HG03442 (cell line): ENCODE data around the gene PTPRM.
"Not testable (repeated sequence)": the region's sequence is repeated elsewhere in the genome, so short reads cannot be mapped to it uniquely, and the experiment has no call there.

Experiments
- ATAC-seq: cut with Tn5 transposase; IDR thresholded peaks from one replicate; pipeline ENCODE4 v1.9.1; 2021; ENCODE audit warnings: mild to moderate bottlenecking, moderate library complexity; ENCODE audit not compliant: unreplicated experiment

The PTPRM gene

DNA sequence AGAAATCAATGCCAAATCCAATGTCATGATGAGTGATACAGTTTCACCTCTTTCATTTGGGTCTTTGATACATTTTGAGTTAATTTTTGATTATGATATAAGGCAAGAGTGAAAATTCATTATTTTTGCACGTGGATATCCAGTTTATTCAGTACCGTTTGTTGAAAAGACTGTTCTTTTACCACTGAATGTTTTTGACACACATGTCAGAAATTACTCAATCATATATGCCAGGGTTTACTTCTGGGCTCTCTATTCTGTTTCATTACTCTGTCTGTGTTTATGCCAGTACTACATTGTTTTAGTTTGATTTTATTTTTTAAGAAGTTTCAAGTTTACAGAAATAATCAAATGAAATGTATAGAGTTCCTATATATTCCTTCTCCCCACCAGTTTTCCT lies 154.4 kb downstream of the PTPRM start:
- no peak for ATAC-seq

DNA sequence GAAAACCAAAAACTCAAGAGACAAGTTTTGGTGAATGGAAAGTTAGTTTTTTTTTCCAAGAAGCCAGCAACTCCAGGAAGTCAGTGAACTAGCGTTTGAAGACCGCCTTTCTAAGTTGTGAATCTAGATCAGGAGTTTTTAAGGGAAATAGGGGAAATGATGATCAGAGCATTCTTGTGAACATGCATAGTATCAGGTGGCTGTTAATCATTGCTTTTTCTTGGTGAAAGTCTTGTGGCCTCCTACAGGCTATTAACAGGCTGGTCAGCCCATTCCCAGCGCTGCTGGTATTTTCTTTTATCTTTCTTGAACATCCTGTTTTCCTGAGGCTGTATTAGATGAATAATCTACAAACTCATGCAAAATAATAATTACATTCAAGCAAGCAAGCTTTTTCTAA lies 155.8 kb downstream of the PTPRM start:
- ATAC-seq, result no peak

DNA sequence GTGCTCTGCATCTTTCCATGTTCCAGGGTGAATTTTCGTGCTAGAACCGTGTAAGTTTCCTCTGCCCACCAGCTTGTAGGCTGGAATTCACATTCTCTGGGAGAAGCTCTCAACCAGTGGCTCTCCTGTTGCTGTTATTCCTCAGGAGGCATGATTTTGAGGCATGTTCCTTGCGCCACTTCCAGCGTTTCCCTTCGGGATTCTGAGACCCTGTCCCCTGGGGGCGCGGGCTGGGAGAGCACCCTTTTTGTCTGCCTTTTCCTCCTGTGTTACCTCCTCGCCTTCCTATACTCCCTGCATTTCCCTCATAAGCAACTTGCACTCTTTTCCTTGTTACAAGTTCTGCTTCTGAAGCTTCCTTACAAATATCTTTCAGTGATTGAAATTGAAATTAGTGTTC lies 156.4 kb downstream of the PTPRM start:
- ATAC-seq, result no peak

DNA sequence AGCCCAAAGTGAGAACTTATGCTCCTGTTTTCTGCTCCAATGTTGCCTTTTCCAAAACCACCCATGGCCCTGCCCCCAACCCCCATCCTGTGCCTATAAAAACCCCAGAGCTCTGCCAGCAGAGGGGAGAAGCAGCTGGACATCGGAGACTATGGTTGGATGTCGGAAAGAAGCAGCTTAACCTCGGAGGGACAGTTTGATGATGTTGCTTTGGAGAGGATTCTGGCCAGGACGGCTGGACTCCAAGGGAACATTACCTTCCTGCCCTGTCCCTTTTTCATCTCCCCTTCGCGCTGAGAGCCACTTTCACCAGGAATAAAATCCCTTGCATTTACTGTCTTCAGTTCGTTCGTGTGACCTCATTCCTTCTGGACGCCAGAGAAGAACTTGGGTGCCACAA lies 158.4 kb downstream of the PTPRM start:
- no peak for ATAC-seq

DNA sequence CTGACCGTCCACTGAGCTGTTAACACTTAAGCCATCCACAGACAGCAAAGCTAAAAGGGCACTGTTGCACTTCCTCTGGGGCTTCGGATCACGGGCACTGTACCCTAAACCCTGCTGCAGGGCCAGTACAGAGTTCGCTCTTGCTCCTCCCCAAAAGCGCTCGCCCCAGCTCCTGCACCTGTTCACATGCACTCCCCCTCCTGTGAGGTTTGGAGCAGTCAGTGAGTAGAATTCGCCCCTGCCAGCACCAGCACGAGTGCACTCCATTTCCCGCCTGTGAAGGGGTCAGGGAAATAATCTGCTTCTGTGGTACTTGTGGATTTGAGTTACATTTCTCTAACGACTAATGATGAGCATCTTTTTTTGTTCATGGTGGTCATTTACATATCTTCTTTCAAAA lies 158.8 kb downstream of the PTPRM start:
- no peak for ATAC-seq

DNA sequence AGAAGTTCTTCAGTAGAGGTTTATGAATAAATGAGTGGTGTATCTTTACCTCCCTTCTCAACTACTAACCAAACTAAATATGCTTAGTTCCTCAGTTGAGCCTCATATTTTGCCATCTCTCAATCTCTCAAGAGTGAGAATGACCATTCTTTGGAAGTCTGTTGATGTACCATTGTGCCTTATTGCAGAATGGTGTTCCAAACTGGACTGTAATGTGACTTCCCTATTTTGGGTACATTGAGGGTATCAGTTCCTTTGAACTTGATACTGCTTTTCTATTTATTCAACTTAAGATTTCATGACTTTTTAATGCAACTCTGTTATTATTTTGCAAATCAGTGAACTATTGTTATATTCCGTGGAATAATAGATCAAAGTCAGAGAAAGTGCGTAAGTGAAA lies 159.4 kb downstream of the PTPRM start:
- ATAC-seq, result no peak

DNA sequence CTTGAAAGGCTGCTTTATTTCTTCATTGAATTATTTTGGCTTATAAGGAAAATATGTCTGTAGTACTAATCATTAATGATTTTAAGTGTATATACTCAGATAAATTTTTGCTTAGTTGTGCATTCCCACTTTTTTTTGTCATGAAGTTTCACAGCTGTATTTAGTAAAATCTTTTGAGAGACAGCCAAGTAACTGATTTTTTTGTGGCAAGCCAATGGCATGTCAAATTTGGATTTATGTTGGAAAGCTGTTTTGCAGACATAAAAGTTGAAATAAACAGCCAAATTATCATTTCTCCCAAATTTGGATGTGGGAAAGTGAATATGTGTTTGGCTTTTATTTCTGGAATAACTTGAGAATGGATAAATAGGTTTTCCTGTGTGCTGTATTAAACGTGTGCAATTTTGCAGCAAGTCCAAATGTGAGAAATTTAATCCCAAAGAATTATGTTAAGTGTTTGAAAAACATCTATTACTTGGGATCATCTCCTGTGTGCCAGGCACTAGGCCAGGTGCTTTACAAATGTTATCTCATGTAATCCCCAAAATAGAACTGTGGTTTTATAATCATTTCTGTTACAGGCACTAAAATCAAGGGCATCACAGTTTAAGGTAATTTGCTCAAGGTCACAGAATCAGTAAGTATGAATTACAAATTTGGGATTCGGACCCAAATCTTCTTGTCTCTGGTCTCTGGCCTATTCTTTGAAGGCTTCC lies 160.4 kb downstream of the PTPRM start:
- no peak for ATAC-seq

DNA sequence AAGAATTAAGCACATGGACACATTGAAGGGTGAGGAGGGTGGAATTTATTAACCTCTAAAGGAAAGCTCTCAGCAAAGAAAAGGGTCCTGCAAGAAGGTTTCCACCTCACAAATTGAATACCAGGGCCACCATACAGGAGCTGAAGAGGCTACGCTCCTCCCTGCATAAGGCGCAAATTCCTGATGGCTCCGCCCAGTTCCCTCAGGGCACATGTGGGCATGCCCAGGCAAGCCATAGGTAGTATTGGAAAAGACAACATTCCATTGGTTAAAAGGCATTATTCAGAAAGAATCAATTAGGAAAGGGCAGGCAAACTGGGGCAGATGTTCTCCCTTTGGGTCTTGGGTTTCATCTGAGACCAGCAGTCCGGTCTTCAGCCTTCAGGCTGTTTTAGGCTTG lies 161.2 kb downstream of the PTPRM start:
- ATAC-seq, result no peak

DNA sequence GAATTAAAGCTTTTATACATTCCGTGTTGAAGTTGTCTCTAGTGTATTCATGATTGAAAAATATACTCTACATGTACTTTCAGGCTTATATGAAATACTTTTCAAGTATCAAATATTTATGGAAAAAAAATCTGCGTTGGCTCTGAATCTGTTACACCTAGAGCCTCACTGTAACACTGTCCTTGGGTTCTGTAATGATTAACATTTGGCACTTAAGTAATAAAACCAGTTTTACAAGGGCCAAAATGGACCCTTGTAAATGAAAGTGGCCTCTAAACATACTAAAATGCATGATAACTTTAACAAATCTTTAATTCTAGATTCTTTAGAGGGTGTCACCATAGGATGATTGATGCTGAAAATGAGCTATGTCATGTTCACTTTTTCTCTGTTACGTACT lies 162.8 kb downstream of the PTPRM start:
- ATAC-seq, result no peak

DNA sequence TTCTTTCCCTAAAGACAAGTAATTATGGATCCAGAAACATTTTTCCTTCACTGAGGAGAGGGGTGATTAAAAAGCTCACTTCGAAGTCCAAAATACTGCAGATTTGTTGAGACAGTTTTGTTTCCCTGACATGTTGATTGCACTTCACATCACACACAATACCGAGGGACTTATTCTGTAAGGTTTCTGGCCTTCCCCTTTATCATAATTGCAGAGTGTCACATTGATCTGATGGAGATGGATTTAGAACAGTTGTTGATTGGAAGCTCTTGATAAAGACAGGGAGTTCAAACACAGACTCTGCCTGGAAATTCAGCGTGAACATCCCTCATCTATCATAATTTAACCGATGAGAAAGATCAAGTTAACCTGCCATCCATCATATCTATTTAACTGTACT lies 163.6 kb downstream of the PTPRM start:
- no peak for ATAC-seq

DNA sequence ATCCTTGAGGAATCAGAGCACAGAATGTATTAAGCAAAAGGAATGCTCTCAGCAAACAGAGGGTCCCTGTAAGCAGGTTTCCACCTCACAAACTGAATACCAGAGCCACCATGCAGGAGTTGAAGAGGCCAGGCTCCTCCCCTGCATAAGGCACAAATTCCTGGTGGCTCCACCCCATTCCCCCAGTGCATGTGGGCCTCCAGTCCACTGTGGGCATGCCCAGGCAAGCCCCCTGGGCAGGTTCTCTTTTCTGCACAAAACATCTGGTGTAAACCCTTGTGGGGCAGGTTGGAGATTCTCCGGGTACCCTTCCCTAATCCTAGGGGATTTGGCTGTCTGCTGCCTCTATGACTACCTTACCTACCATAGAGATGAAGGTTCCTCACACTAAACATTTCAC lies 166.5 kb downstream of the PTPRM start:
- no peak for ATAC-seq

DNA sequence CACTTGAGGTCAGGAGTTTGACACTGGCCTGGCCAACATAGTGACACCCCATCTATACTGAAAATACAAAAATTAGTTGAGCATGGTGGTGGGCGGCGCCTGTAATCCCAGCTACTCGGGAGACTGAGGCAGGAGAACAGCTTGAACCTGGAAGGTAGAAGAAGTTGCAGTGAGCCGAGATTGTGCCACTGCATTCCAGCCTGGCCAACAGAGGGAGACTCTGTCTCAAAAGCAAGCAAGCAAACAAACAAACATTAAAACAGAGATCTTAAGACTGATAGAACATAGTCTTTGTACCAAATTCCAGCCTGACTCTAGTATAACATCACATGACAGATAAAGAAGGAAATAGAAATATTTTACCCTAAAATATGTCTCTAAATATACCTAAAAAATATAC lies 168.1 kb downstream of the PTPRM start:
- ATAC-seq, result no peak

DNA sequence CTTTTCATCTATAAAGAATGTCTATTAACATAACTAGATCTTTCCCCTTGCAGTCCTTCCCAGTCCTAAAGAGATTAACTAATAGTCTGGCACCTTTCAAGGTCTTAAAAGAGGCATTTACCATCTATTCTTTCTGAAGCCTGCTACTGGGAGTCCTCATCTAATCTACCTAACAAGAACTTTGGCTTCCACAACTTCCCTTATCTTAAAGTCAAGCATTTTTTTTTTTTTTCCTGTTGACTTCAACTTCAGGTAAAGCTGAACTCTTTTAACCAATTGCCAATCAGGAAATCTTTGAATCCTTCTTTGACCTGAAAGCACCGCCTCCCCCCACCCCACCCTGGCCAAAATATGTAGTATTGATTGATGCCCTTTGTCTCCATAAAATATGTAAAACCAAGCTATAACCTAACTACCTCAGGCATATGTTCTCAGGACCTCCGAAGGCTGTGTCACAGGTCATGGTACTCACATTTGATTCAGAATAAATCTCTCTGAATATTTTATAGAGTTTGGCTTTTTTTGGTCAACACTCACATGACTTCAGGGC lies 168.6 kb downstream of the PTPRM start:
- no peak for ATAC-seq

DNA sequence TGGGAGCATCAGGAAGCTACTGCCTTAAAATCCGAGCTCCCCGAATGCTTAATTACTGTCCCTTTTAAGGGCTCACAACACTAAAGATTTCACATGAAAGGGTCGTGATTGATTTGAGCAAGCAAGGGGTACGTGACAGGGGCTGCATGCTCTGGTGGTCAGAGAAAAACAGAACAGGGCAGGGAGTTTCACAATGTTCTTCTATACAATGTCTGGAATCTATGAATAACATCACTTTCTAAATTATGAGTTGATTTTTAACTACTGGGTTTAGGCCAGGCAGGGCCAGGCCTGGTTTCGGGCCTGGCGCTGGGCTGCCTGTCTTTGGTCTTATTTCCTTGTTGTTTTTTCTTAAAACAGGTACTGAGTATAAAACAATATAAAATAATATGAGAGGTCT lies 169.4 kb downstream of the PTPRM start:
- not testable (repeated sequence) for ATAC-seq

DNA sequence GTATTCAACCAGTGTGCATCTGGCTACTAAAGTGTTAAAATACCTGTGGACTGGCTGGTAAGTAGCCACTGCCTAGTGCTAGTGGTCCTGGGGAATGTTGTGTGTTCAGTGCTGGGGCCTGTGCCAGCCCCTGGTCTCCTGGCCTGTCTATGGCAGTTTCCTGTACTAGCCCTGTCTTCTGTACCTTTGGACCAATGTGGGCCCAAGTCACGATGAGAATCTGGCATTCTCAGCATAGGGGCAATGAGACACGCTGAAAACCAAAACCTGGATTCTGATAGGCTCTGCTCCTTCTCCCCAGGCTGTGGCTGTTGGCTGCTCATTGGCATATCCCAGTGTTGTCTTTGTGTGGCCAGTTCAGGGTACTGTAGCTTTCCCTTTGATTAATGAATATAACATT lies 170.4 kb downstream of the PTPRM start:
- ATAC-seq, result no peak

DNA sequence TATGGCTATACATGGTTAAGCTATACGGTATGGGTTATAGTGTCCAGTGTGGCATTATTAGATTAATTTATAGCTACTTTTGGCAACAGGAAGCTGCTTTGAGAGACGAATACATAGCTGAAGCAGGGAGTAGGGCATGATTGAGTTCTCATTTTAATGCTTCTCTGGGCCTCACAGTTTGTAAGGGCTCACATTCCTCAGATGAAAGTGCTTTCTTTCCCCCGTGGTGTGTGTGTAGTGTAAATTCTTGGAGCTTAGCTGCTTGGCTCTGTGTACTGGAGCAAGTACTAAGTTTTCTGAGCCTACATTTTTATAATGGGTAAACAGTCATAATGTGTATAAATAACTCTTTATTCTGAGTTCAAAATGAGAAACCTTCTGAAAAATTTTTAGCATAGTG lies 173.7 kb downstream of the PTPRM start:
- ATAC-seq, result no peak

DNA sequence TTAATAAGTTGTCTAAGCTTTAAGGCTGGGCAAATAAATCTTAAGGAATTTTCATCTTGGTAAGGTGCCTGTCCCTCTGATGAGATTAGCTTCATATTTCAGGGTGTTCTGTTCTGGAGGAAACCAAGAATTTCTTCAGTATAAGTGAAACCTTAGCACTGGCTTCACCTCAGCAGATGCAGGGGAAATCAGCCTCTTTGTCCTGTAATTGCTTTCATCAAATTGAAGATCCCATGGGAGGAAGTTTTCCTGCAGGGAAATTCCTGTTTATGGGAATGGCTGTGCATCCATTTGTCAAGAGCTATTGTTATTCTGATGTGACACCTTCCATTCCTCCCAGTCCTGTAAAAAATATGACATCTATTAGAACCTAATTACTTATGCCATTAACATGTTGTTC lies 174.5 kb downstream of the PTPRM start:
- ATAC-seq, result no peak

DNA sequence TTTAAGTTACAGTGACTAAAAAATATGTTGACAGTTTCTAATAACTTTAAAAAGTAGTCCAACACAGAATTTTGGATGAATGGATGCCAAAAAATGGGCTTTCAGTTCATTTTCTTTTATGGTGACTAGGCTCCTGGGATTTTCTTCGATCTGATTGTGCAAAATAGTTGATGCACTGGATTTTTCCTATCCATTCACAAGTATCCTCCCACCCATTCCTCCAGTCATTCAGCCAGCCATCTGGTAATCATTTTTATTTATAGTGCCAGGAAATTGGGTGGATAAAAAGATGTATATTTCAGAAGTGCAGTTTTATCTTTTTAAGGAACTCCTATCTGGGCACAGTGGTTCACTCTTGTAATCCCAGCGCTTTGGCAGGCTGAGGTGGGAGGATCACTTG lies 175.1 kb downstream of the PTPRM start:
- no peak for ATAC-seq

DNA sequence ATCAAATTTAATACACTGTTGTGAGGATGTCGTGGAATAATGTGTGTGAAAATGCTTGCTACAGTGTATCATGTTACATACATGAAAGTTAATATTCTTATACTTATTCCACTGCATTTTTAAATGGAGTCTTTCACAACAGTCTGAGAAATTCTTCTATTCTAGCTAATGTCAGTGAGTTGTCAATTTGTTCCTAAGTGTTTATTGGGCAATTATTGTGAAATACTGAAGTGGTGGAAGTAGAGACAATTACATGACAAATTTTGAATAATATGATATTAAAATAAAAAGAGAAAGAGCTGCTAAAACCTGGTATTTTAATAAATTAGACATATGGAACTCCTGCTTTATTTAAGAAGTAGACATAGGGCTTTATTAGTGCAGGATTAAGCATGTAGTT lies 176.1 kb downstream of the PTPRM start:
- ATAC-seq, result no peak

DNA sequence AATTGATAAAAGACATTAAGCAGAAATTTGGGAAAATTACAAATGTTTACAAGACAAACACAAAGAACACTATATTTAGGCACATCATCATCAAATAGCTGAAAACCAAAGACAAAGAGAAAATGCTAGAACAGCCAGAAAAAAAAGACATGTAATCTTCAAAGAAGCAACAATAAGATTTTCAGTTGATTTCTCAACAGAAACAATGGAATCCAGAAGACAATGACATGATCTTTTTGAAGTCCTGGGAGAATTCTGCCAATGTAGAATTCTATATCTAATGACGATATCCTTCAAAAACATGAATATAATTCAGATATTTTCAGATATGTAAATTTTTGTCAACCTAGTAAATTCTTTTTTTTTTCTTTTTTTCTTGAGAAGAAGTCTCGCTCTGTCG lies 179.0 kb downstream of the PTPRM start:
- no peak for ATAC-seq

DNA sequence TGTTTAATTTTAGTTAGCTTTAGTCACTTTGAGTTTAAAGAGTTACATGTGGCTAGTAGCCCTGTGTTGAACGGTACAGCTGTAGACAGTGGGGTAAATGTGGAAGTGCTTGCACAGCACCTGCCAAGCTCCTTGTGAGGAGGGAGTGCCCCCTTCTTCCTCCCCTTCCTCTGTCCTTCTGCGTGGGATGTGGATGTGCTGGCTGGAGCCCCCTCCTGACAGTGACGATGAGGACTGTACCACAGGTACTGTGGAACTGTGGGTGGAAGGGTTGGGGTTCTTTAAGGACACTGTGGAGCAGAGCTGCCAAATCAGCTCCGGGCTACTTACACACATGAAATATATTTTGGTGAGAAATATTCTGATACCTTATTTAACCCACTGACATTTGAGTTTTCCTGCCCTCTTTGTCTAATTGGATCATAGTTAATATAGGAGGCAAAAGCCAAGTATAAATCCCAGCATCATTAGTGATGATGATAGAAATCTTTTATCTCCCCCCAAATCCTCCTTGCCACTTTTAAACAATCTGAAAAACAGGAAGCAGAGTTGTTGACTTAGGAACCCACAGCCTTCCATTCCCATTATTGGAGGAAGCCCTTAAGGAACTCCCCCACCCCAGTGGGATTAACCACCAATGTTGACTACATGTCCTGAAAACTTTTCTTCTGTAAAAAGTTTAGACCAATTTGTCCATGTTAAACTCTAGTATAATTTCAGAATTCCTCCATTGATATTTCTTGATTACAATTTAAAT lies 181.3 kb downstream of the PTPRM start:
- no peak for ATAC-seq

DNA sequence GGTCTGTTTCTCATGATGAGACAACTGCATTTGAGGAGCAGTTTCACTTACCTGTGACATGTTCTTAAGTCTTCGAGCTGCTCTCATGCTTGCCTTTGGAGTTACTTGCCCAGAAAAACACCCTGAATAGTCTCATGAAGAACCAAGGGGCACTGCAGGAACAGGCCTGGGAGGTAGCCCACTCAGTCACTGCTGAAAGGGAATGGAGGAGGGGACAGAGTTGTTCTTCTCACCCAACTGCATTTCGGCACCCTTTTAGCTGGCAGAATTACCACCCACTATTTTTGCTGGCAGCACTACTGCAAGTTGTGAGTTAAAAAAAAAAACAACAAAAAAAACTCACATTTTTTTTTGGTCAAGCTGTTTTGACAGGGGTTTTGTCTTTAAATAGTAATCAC lies 181.9 kb downstream of the PTPRM start:
- ATAC-seq, result no peak
